GM23248 (cell line): ENCODE data around the gene OPRM1.

Source experiments
- EZH2 ChIP-seq: fragments of 200-600 bp; sonication (generic); IDR thresholded peaks from 2 replicates; pipeline ENCODE4 v1.6.1; 2018; ENCODE audit warnings: antibody characterized with exemption, mild to moderate bottlenecking; ENCODE audit not compliant: insufficient read depth, poor library complexity, severe bottlenecking
- EZH2phosphoT487 ChIP-seq: fragments of 200-600 bp; sonication (generic); IDR thresholded peaks from 2 replicates; pipeline ENCODE4 v1.6.1; 2018; ENCODE audit warnings: antibody characterized with exemption, moderate library complexity, mild to moderate bottlenecking, low read depth; ENCODE audit not compliant: insufficient read depth

DNA sequence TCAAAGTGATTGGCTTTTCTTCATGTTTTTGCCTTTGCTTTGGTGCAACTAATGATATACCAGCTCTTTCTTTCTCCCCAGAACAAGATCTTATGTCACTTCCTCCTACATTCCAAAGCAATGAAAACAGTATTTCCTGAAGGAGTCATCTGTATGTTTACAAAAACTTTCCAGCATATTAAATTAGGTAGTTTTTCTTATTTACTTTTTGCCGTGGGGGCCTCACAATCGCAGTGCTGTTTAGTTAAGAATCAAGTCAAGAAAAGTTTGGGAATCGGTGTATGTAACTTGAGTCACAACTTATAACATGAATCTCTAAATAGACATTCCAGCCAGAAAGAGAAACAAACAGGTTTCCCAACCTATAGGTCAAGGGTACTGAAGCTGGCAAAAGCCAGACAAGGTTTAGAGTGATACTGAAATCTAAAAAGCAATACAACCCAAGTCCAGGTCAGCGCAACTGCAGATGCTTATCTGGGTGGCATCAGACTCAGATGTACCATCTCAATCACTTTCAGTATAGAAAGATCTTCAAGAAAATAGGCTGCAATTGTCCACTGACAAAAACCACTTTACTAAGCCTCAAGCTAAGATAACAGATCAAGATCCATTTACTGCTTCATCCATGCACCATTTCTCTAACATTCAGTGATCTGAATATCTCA, 253.9 kb downstream of the OPRM1 start:
- no peak for TF ChIP-seq EZH2
- no peak for TF ChIP-seq EZH2phosphoT487
